GM19455 (cell line): Measurements from ENCODE around the gene MCFD2.

Experiments used
- ATAC-seq: cut with Tn5 transposase; IDR thresholded peaks from one replicate; pipeline ENCODE4 v1.9.1; 2021; ENCODE audit not compliant: unreplicated experiment

Gene MCFD2

DNA sequence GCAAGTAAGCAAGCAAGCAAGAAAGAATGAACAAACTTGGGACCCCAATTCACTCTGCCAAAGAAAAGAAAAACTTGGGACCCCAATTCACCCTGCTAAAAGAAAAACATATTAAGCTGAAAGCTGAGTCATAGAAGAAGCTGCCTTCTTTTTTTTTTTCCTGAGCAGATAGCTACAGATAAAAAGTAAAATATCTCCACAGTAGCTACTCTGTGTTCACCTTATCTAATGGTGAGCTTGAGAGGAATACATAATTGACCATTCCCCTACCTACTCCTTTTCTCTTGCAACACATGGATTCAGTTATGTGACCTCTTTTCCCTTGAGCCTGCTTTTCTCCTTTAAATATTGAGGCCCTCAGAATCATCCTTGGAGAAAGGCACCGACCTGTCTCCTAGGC lies 63.0 kb downstream of the MCFD2 start:
- no peak for ATAC-seq

DNA sequence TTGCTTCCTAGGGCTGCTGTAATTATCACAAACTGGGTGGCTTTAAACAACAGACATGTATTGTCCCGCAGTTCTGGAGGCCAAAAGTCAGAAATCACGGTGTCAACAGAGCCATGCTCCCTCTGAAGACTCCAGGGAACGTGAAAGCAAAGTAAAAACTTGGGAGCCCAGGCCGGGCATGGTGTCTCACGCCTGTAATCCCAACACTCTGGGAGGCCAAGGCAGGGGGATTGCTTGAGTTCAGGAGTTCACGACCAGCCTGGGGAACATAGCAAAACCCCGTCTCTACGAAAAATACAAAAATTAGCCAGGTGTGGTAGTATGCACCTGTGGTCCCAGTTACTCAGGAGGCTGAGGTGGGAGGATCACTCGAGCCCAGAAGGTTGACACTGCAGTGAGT lies 63.5 kb downstream of the MCFD2 start:
- ATAC-seq: no peak
